ENCODE results near the gene DHX9. TPM values are rescaled to one million over a fixed set of nuclear protein-coding genes. Genes with fewer than 3 reads are reported as not detected.

DHX9 gene
- total and polyA plus RNA-seq, 9 of the 15 experiments (the other 6 are each of a cell fraction or from before 2014, with no cell fraction given): 100 to 409 (median 294) TPM

- in situ Hi-C loops (cut with MboI): no loop called here
- peaks cover 54% of the 10 kb centered on the region for H4K20me1 ChIP-seq (replicated peaks; ENCODE audit: control insufficient read depth, insufficient read depth, low read length)
- H3K79me2 ChIP-seq (ENCODE audit: control insufficient read depth, insufficient read depth, low read length): peaks cover 74% of the 10 kb centered on the region
- H3K4me2 ChIP-seq (ENCODE audit: insufficient read depth, low read length): peak overlapping the region; percentile 81
- ChIA-PET CTCF (ENCODE audit: low intra/inter-chr PET ratio) (no interaction called here), POLR2A (interaction anchor here (1.0 to 2.1 kb wide), 5 partner anchors 12 to 450 kb away, joined by 3 to 14 read pairs (median 8); partner anchors contain the start of gene GLUL)
- peak overlapping the region; percentile 98 for H3K27ac ChIP-seq (ENCODE audit: extremely low read depth, low read depth, low read length)
- no peaks in the 10 kb centered on the region for H3K9me3 ChIP-seq (replicated peaks; ENCODE audit: control insufficient read depth, insufficient read depth, low read depth, low read length)
- H3K4me3 ChIP-seq: peak overlapping the region; percentile 77
- no peaks in the 10 kb centered on the region for H3K27me3 ChIP-seq (ENCODE audit: control insufficient read depth in 2 of 2, insufficient read depth in 2 of 2, low read length in 2 of 2)
- FAIRE-seq (no peak), ATAC-seq (peak; percentile 12), DNase-seq (ENCODE audit: extremely low read depth in 1 of 4, low spot score in 3 of 4) (peak in 2 of 4 experiments; percentile 46 to 65)
- H3K4me1 ChIP-seq (replicated peaks in 1 of 2; ENCODE audit: control insufficient read depth in 2 of 2, insufficient read depth in 2 of 2, low read length in 2 of 2): peaks cover 11 to 12% of the 10 kb centered on the region in 2 experiments
- peaks cover 59% of the 10 kb centered on the region for H3K36me3 ChIP-seq (ENCODE audit: control insufficient read depth, insufficient read depth, low read length)
- peak overlapping the region in 1 of 2 experiments; percentile 93; a peak in 3 of 4 replicates for H3K9ac ChIP-seq (ENCODE audit: insufficient read depth in 1 of 2, low read depth in 2 of 2, low read length in 2 of 2)
- intact Hi-C loops (cut with micrococcal nuclease): no loop called here
- H2AFZ ChIP-seq (ENCODE audit: low read depth, low read length): no peak overlapping the region
- H3K9me1 ChIP-seq (ENCODE audit: control insufficient read depth, insufficient read depth, low read length): peaks cover 7% of the 10 kb centered on the region
- 2% methylated on average over 10 of the region's 10 CpGs for WGBS (ENCODE audit: insufficient coverage, low coverage, missing lambda C conversion rate)
- BruUV-seq (replicated peaks): no TSS peak
- no peak for TF ChIP-seq TEAD1 (CRISPR knock-in tag; IDR thresholded peaks at IDR 0.05)
- no peak for TF ChIP-seq ZZZ3 (IDR thresholded peaks at IDR 0.05)
- peak; percentile 52 for TF ChIP-seq POLR2H (tag; IDR thresholded peaks at IDR 0.05; ENCODE audit: low read depth)
- no peak for TF ChIP-seq PCBP2 (IDR thresholded peaks at IDR 0.05; ENCODE audit: low read depth, low read length, poor library complexity, severe bottlenecking)
- TF ChIP-seq ZNF780A (CRISPR knock-in tag; IDR thresholded peaks at IDR 0.05): no peak
- TF ChIP-seq ATF1 (CRISPR knock-in tag; IDR thresholded peaks at IDR 0.05): peak; percentile 51; the same call in 1 of the 2 replicates
- peak; percentile 91 for TF ChIP-seq ATF1 (tag; IDR thresholded peaks at IDR 0.05)
- TF ChIP-seq LARP7 (IDR thresholded peaks at IDR 0.05): no peak
- TF ChIP-seq E2F3 (CRISPR knock-in tag; IDR thresholded peaks at IDR 0.05): no peak
- no peak for TF ChIP-seq NR0B1 (IDR thresholded peaks at IDR 0.05; ENCODE audit: partially characterized antibody)
- 0 out of 2 replicates have a peak, but pooled peaks have one; percentile 16 for TF ChIP-seq ATF3 (IDR thresholded peaks at IDR 0.05)
- no peak for TF ChIP-seq ATF3 (CRISPR knock-in tag; conservative IDR thresholded peaks at IDR 0.05)
- TF ChIP-seq HMBOX1 (IDR thresholded peaks at IDR 0.05): no peak
- TF ChIP-seq YY1 (IDR thresholded peaks at IDR 0.05; ENCODE audit: borderline replicate concordance in 1 of 3, control insufficient read depth in 1 of 3, extremely low read depth in 1 of 3, insufficient read depth in 3 of 3, insufficient read length in 1 of 3, insufficient replicate concordance in 2 of 3, low read depth in 1 of 3, low read length in 2 of 3): peak in 1 of 3 experiments; percentile 31
- TF ChIP-seq ZNF551 (CRISPR knock-in tag; IDR thresholded peaks at IDR 0.05): no peak
- TF ChIP-seq ZNF316 (IDR thresholded peaks at IDR 0.05): peak; percentile 78
- TF ChIP-seq BACH1 (tag; IDR thresholded peaks at IDR 0.05): peak; percentile 44; the same call in 1 of the 2 replicates
- peak; percentile 64 for TF ChIP-seq RBFOX2 (IDR thresholded peaks at IDR 0.05; ENCODE audit: low read depth, low read length)
- 0 out of 2 replicates have a peak, but pooled peaks have one; percentile 26 for TF ChIP-seq HCFC1 (IDR thresholded peaks at IDR 0.05; ENCODE audit: low read depth, low read length)
- TF ChIP-seq RAD21 (CRISPR knock-in tag; conservative IDR thresholded peaks at IDR 0.05 in 1 of 2, IDR thresholded peaks at IDR 0.05 in 1 of 2): no peak
Observed at GRCh38 chr1:182841368-182841988, 2.3 kb downstream of the DHX9 start.

Measured in K562 (cell line).